UCSD-AML1 (cell line): ENCODE data around the gene EFR3B.
"Not testable (repeated sequence)": the region's sequence is repeated elsewhere in the genome, so short reads cannot be mapped to it uniquely, and the experiment has no call there.

ENCODE experiments used
- DNase-seq: peaks from one replicate; lab custom pipeline; 2025; ENCODE audit not compliant: unreplicated experiment; lab: John Stamatoyannopoulos, UW

EFR3B gene

GRCh38 chr2:25072606-25073005 lies 30.7 kb downstream of the EFR3B start:
- DNase-seq, result no peak

- DNase-seq, result no peak
Measured at GRCh38 chr2:25073025-25073424, 31.1 kb downstream of the EFR3B start.

- no peak for DNase-seq
Measured at GRCh38 chr2:25073914-25074313, 32.0 kb downstream of the EFR3B start.

- DNase-seq, result no peak
Measured at GRCh38 chr2:25074826-25075225, 33.0 kb downstream of the EFR3B start.

- DNase-seq, result no peak
Measured at GRCh38 chr2:25076749-25077148, 34.9 kb downstream of the EFR3B start.

- no peak for DNase-seq
Measured at GRCh38 chr2:25077789-25078169, 35.9 kb downstream of the EFR3B start.

- DNase-seq, result no peak
Measured at GRCh38 chr2:25078170-25079049, 36.5 kb downstream of the EFR3B start.

GRCh38 chr2:25079050-25079635 lies 37.3 kb downstream of the EFR3B start:
- DNase-seq, result no peak

GRCh38 chr2:25081237-25081790 lies 39.4 kb downstream of the EFR3B start:
- DNase-seq, result no peak

- no peak for DNase-seq
Measured at GRCh38 chr2:25082002-25082622, 40.2 kb downstream of the EFR3B start.

- DNase-seq, result no peak
Measured at GRCh38 chr2:25085761-25086560, 44.1 kb downstream of the EFR3B start.

- DNase-seq, result no peak
Measured at GRCh38 chr2:25088817-25089516, 47.1 kb downstream of the EFR3B start.

GRCh38 chr2:25089605-25090315 lies 47.9 kb downstream of the EFR3B start:
- no peak for DNase-seq

- no peak for DNase-seq
Measured at GRCh38 chr2:25090801-25091200, 48.9 kb downstream of the EFR3B start.

GRCh38 chr2:25091265-25091664 lies 49.4 kb downstream of the EFR3B start:
- no peak for DNase-seq

GRCh38 chr2:25098056-25098455 lies 56.2 kb downstream of the EFR3B start:
- DNase-seq, result no peak

GRCh38 chr2:25098670-25099486 lies 57.0 kb downstream of the EFR3B start:
- DNase-seq, result no peak

- DNase-seq, result not testable (repeated sequence)
Measured at GRCh38 chr2:25102352-25102751, 60.5 kb downstream of the EFR3B start.

GRCh38 chr2:25103287-25103871 lies 61.5 kb downstream of the EFR3B start:
- no peak for DNase-seq
